ENCODE results near the gene SURF2. TPM values are rescaled to one million over a fixed set of nuclear protein-coding genes. Genes with fewer than 3 reads are reported as not detected.

The SURF2 gene
- total RNA-seq, 6 experiments from 2014 or later = 6.3 to 16.9 (median 8.2) TPM

GRCh38 chr9:133362359-133363044 is 6.2 kb downstream of the SURF2 start:
- DNase-seq = no peak
- intact Hi-C loops (cut with DNase I) = no loop called here
- H3K9me3 ChIP-seq = no peaks in the 10 kb centered on the region
- ATAC-seq = no peak
- 80% methylated on average over 8 of the region's 15 CpGs for WGBS (ENCODE audit: insufficient coverage, low coverage, low lambda C conversion rate, missing lambda C conversion rate)
- H3K4me3 ChIP-seq = no peak overlapping the region
- H3K36me3 ChIP-seq = peaks cover 0 to 75% (median 46%) of the 10 kb centered on the region in 4 donors
- H3K4me1 ChIP-seq = no peaks in the 10 kb centered on the region
- H3K27ac ChIP-seq = no peak overlapping the region
- no peak for TF ChIP-seq POLR2A (IDR thresholded peaks at IDR 0.05)
- TF ChIP-seq, protein P1, sequence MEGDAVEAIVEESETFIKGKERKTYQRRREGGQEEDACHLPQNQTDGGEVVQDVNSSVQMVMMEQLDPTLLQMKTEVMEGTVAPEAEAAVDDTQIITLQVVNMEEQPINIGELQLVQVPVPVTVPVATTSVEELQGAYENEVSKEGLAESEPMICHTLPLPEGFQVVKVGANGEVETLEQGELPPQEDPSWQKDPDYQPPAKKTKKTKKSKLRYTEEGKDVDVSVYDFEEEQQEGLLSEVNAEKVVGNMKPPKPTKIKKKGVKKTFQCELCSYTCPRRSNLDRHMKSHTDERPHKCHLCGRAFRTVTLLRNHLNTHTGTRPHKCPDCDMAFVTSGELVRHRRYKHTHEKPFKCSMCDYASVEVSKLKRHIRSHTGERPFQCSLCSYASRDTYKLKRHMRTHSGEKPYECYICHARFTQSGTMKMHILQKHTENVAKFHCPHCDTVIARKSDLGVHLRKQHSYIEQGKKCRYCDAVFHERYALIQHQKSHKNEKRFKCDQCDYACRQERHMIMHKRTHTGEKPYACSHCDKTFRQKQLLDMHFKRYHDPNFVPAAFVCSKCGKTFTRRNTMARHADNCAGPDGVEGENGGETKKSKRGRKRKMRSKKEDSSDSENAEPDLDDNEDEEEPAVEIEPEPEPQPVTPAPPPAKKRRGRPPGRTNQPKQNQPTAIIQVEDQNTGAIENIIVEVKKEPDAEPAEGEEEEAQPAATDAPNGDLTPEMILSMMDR (IDR thresholded peaks at IDR 0.05) = no peak
- no peaks in the 10 kb centered on the region for H3K27me3 ChIP-seq

DNA sequence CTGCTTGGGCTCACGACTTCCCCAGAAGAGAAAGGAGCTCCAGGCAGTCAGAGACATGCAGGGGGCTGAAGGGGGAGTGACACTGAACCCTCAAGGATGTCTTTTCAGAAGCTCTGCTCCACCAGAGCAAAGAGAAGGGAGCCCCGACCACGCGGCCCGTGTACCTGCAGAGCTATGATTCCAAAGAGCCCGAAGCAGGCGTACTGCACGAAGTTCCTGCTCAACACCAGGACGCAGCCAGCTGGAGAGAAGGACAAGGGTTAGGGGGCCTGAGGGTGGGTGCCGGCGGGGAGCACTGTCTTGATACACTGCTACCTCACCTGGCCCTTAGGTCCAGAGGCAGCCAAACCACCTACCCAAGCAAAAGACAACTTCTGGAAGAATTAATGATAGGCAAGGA is 10.1 kb downstream of the SURF2 start:
- H3K9me3 ChIP-seq = no peaks in the 10 kb centered on the region
- H3K4me1 ChIP-seq = peaks cover 0 to 37% (median 20%) of the 10 kb centered on the region in 4 donors
- DNase-seq = no peak
- H3K27ac ChIP-seq = no peak overlapping the region
- no peak overlapping the region for H3K4me3 ChIP-seq
- 100% methylated on average over 1 of the region's 11 CpGs for WGBS (ENCODE audit: insufficient coverage, low coverage, low lambda C conversion rate, missing lambda C conversion rate)
- H3K27me3 ChIP-seq = no peaks in the 10 kb centered on the region
- no peak for TF ChIP-seq POLR2A (IDR thresholded peaks at IDR 0.05)
- TF ChIP-seq, protein P1 (IDR thresholded peaks at IDR 0.05) = no peak
- intact Hi-C loops (cut with DNase I) = no loop called here
- ATAC-seq = no peak
- peaks cover 0 to 66% (median 44%) of the 10 kb centered on the region in 4 donors for H3K36me3 ChIP-seq

- H3K4me1 ChIP-seq = peaks cover 0 to 45% (median 26%) of the 10 kb centered on the region in 4 donors
- intact Hi-C loops (cut with DNase I) = no loop called here
- H3K36me3 ChIP-seq = peaks cover 0 to 59% (median 40%) of the 10 kb centered on the region in 4 donors
- no peak overlapping the region for H3K4me3 ChIP-seq
- H3K27ac ChIP-seq = no peak overlapping the region
- DNase-seq (no peak), ATAC-seq (no peak)
- no peaks in the 10 kb centered on the region for H3K9me3 ChIP-seq
- 80% methylated on average over 1 of the region's 22 CpGs for WGBS (ENCODE audit: insufficient coverage, low coverage, low lambda C conversion rate, missing lambda C conversion rate)
- H3K27me3 ChIP-seq = no peaks in the 10 kb centered on the region
- no peak for TF ChIP-seq POLR2A (IDR thresholded peaks at IDR 0.05)
- TF ChIP-seq, protein P1 (IDR thresholded peaks at IDR 0.05) = no peak
Observed at GRCh38 chr9:133367221-133367620, 10.9 kb downstream of the SURF2 start.

DNA sequence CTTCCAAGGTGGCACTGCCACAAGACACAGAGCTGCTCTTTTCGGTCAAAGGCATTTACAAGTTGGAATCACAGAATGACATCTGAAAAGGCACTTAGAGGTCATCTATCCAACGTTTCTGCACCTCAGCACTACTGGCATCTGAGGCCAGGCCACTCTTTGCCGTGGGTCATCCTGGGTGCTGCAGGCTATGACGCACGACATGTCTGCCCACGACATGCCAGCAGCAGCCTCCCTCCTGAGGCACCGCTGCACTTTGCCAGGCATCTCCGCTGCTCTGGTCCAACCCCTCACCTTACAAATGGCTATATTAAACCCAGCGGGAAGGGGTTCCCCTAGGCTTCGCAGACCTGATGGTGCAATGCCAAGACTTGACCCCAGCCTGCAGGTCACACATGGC is 11.4 kb downstream of the SURF2 start:
- TF ChIP-seq, protein P1 (IDR thresholded peaks at IDR 0.05) = no peak
- no peak for TF ChIP-seq POLR2A (IDR thresholded peaks at IDR 0.05)
- no peaks in the 10 kb centered on the region for H3K9me3 ChIP-seq
- DNase-seq (no peak), ATAC-seq (no peak)
- H3K36me3 ChIP-seq = peaks cover 0 to 53% (median 36%) of the 10 kb centered on the region in 4 donors
- peak overlapping the region in 1 of 3 donors; percentile 65 for H3K27ac ChIP-seq
- intact Hi-C loops (cut with DNase I) = no loop called here
- WGBS (ENCODE audit: insufficient coverage, low coverage, low lambda C conversion rate, missing lambda C conversion rate) = 0% methylated on average over 1 of the region's 10 CpGs
- no peak overlapping the region for H3K4me3 ChIP-seq
- H3K4me1 ChIP-seq = peaks cover 0 to 51% (median 29%) of the 10 kb centered on the region in 4 donors
- H3K27me3 ChIP-seq = no peaks in the 10 kb centered on the region

All from right lobe of liver (tissue), 6 donors.